ENCODE results near the gene OR56B1.

GRCh38 chr11:5737670-5738392, 1.6 kb downstream of the OR56B1 start:
- TF ChIP-seq CTCF (IDR thresholded peaks at IDR 0.05) (no peak), POLR2A (IDR thresholded peaks at IDR 0.05) (no peak)
